HG03558 (cell line): ENCODE data around the gene GRIK4.
"Not testable (repeated sequence)": the region's sequence is repeated elsewhere in the genome, so short reads cannot be mapped to it uniquely, and the experiment has no call there.

Source experiments
- ATAC-seq: cut with Tn5 transposase; IDR thresholded peaks from one replicate; pipeline ENCODE4 v1.9.1; 2021; ENCODE audit warnings: moderate number of reproducible peaks; ENCODE audit not compliant: unreplicated experiment; ENCODE audit errors: extremely low read depth

The GRIK4 gene

GRCh38 chr11:120599816-120600420, 88.4 kb downstream of the GRIK4 start:
- no peak for ATAC-seq

GRCh38 chr11:120601536-120601935, 90.0 kb downstream of the GRIK4 start:
- ATAC-seq: no peak

- ATAC-seq: no peak
Observed at GRCh38 chr11:120603071-120603470, 91.5 kb downstream of the GRIK4 start.

- no peak for ATAC-seq
Observed at GRCh38 chr11:120605469-120605868, 93.9 kb downstream of the GRIK4 start.

- no peak for ATAC-seq
Observed at GRCh38 chr11:120606211-120607010, 94.9 kb downstream of the GRIK4 start.

- no peak for ATAC-seq
Observed at GRCh38 chr11:120608061-120608460, 96.5 kb downstream of the GRIK4 start.

GRCh38 chr11:120608760-120609211, 97.2 kb downstream of the GRIK4 start:
- ATAC-seq: no peak

- no peak for ATAC-seq
Observed at GRCh38 chr11:120610111-120610510, 98.6 kb downstream of the GRIK4 start.

GRCh38 chr11:120611581-120611980, 100.0 kb downstream of the GRIK4 start:
- ATAC-seq: no peak

GRCh38 chr11:120612513-120613263, 101.1 kb downstream of the GRIK4 start:
- ATAC-seq: peak; percentile 55

GRCh38 chr11:120613264-120614226, 102.0 kb downstream of the GRIK4 start:
- peak; percentile 51 for ATAC-seq

GRCh38 chr11:120615391-120615790, 103.8 kb downstream of the GRIK4 start:
- ATAC-seq: no peak

GRCh38 chr11:120618399-120618798, 106.9 kb downstream of the GRIK4 start:
- ATAC-seq: no peak

- no peak for ATAC-seq
Observed at GRCh38 chr11:120622189-120622875, 110.8 kb downstream of the GRIK4 start.

- ATAC-seq: not testable (repeated sequence)
Observed at GRCh38 chr11:120624992-120625391, 113.4 kb downstream of the GRIK4 start.

GRCh38 chr11:120625565-120625964, 114.0 kb downstream of the GRIK4 start:
- ATAC-seq: no peak

GRCh38 chr11:120626791-120627190, 115.2 kb downstream of the GRIK4 start:
- no peak for ATAC-seq

GRCh38 chr11:120627327-120628163, 116.0 kb downstream of the GRIK4 start:
- no peak for ATAC-seq
